NT2/D1 (cell line): ENCODE data around the gene MASP1.

Experiments used
- SUZ12 ChIP-seq: IDR thresholded peaks from 2 replicates; pipeline ENCODE4 v1.6.1; 2011; ENCODE audit not compliant: insufficient read length, insufficient read depth; ENCODE audit errors: extremely low read depth
- YY1 ChIP-seq: IDR thresholded peaks from 2 replicates; pipeline ENCODE4 v1.6.1; 2011; ENCODE audit not compliant: insufficient read length, insufficient read depth
- ZNF274 ChIP-seq: IDR thresholded peaks from 2 replicates; pipeline ENCODE4 v1.6.1; 2011; ENCODE audit warnings: mild to moderate bottlenecking, low read depth, low read length

DNA sequence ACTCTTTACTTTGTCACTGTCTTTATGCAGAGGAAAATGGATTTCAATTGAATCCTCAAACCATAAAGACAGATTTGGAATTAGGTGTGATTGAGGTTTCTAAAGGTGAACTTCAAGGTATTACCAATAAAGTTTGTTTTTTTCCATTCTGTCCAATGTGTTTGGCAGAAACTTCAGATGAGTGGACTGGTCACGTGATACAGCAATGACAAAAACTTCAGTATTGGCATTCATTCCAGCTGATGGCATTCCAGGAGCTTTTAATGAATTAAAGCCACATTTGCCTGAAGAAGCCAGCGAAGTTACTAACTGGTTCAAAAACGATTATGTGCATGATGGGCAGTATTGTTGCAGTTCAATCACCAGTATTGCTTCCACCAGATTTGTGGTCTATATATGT lies 4.5 kb upstream of the MASP1 start:
- TF ChIP-seq ZNF274 (no peak), SUZ12 (no peak), YY1 (no peak)
